ENCODE results near the gene SLC25A17.

SLC25A17 gene

DNA sequence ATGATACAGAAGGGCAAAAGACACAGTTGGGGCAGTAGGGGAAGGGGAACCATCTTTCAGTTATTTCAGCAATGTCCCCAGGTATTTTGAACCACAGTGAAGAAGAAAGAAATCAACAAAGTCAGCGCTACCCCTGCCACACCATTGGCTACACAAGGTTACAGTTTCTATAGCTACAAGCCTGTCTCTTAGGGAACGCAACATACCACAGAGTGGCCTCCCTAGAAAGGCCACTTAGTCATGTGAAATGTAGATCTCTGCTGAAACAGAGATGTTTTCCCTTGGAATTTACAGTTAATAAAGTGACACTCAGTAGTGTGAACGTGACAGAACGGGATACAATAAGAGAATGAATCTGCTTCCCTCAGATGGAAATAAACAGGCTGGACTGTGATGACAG, 85.2 kb downstream of the SLC25A17 start:
- no peak overlapping the region for H3K4me3 ChIP-seq (ENCODE audit: control insufficient read depth, low read depth, low read length)
- TF ChIP-seq, protein P1, sequence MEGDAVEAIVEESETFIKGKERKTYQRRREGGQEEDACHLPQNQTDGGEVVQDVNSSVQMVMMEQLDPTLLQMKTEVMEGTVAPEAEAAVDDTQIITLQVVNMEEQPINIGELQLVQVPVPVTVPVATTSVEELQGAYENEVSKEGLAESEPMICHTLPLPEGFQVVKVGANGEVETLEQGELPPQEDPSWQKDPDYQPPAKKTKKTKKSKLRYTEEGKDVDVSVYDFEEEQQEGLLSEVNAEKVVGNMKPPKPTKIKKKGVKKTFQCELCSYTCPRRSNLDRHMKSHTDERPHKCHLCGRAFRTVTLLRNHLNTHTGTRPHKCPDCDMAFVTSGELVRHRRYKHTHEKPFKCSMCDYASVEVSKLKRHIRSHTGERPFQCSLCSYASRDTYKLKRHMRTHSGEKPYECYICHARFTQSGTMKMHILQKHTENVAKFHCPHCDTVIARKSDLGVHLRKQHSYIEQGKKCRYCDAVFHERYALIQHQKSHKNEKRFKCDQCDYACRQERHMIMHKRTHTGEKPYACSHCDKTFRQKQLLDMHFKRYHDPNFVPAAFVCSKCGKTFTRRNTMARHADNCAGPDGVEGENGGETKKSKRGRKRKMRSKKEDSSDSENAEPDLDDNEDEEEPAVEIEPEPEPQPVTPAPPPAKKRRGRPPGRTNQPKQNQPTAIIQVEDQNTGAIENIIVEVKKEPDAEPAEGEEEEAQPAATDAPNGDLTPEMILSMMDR (conservative IDR thresholded peaks at IDR 0.05; ENCODE audit: control insufficient read depth, insufficient read depth, low read depth, low read length), result no peak
- no peak for DNase-seq (ENCODE audit: low read depth)

DNA sequence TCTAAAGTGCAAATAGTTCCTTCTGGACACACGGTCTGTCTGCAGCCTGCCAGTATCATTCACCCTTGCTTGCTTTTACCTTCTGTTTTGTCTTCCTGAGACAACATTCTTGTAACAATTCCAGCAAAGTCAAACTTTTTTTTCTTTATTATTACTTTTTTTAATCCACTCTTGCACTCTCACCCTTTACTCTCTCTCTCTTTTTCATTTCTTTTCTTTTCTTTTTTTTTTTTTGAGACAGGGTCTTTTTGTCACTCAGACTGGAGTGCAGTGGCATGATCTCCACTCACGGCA, 86.2 kb downstream of the SLC25A17 start:
- no peak overlapping the region for H3K4me3 ChIP-seq (ENCODE audit: control insufficient read depth, low read depth, low read length)
- DNase-seq (ENCODE audit: low read depth), result no peak
- TF ChIP-seq, protein P1 (conservative IDR thresholded peaks at IDR 0.05; ENCODE audit: control insufficient read depth, insufficient read depth, low read depth, low read length), result no peak

DNA sequence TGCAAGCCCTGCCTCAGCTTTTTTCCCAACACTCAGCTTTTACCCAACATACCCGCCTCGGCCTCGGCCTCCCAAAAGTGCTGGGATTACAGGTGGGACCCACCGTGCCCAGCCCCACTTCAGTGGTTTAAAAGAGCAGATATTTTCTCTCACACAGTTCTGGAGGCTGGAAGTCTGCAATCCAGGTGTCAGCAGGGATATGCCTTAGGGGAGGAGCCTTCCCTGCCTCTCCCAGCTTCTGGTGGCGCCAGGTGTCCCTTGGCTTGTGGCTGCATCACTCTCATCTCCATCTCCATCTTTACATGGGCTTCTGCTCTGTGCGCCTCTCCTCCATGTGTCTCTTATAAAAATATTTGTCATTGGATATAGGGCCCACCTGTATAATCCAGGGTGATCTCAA, 89.9 kb downstream of the SLC25A17 start:
- no peak overlapping the region for H3K4me3 ChIP-seq (ENCODE audit: control insufficient read depth, low read depth, low read length)
- TF ChIP-seq, protein P1 (conservative IDR thresholded peaks at IDR 0.05; ENCODE audit: control insufficient read depth, insufficient read depth, low read depth, low read length), result no peak
- DNase-seq (ENCODE audit: low read depth), result no peak

DNA sequence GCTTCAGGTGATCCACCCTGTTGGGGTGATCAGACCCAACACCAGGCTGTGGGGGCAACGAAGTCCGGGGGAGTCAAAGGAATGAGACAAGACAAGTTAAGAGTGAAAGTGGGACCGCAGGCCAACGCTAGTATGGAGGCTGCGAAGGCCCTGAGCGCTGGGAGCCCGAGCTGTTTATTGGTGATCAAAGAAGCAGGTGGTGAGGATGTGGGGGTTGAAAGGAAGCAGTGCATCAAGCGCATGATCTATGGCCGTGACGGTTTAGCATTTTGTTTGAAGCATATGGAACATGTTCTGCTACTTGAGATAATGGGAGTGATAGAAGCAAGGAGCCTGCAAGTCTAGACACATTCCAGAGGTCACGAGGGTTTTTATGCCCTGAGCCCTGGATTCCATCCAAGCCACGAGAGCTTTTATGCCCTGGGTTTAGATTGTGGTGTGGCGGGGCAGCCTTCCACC, 90.4 kb downstream of the SLC25A17 start:
- DNase-seq (ENCODE audit: low read depth), result no peak
- TF ChIP-seq, protein P1 (conservative IDR thresholded peaks at IDR 0.05; ENCODE audit: control insufficient read depth, insufficient read depth, low read depth, low read length), result no peak
- H3K4me3 ChIP-seq (ENCODE audit: control insufficient read depth, low read depth, low read length), result no peak overlapping the region

DNA sequence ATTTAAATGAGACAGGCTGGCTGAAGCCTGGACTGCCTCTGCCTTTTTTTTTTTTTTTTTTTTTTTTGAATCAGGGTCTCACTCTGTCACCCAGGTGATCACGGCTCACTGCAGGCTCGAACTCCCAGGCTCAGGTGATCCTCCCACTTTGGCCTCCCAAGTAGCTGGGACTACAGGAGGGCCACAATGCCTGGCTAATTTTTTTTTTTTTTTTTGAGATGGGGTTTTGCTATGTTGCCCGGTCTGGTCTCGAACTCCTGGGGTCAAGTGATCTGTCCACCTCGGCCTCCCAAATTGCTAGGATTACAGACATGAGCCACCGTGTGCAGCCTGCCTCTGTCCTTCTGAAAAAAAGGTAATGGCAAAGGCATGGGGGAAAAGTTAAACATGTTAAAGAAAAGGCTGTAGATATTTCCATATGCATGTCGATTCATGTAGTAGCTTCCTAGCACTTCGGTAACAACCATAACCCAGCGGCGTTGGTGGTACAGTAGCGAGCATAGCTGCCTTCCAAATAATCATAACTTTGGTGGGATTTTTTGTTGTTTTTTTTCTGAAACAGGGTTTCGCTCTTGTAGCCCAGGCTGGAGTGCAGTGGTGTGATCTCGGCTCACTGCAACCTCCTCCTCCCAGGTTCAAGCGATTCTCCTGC, 91.1 kb downstream of the SLC25A17 start:
- TF ChIP-seq, protein P1 (conservative IDR thresholded peaks at IDR 0.05; ENCODE audit: control insufficient read depth, insufficient read depth, low read depth, low read length), result no peak

DNA sequence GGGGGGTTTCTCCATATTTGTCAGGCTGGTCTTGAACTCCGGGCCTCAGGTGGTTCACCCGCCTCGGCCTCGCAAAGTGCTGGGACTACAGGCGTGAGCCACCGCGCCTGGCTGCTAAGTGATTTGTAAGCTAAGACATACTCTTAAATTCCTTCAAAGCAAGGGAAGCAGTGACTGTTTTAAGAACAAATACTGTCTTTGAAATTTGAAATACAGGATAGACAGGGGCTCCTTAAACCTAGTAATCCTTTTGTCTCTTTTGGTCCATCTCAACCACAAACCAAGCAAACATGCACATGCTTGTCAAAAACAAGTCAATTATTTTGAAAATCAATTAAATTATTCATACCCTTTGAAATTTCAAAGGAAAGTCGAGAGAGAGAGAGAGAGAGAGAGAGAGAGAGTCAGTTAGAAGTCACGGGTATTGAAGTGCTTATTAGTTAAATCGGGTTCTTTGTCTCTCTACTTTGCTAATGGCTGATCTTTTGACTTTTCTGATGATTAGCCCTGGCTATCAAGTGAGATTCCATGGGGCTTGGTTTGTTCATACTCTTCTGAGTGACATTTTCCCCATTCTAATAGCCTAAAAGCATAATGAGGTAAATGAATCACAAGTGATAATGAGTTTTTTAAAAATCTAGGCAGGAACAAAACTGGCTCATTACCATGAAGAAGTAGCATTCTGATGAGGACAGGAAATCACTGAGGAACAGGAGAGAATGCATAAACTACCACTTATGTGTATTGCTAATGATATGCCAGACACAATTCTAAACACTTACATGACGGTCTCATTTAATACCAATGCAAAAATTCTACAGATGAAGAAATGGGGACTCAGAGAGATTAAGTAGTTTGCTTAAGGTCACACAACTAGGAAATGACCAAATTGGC, 91.8 kb downstream of the SLC25A17 start:
- no peak for DNase-seq (ENCODE audit: low read depth)
- TF ChIP-seq, protein P1 (conservative IDR thresholded peaks at IDR 0.05; ENCODE audit: control insufficient read depth, insufficient read depth, low read depth, low read length), result no peak
- H3K4me3 ChIP-seq (ENCODE audit: control insufficient read depth, low read depth, low read length), result no peak overlapping the region

More for the DNA sequence above, 91.1 kb downstream of the SLC25A17 start:
- H3K4me3 ChIP-seq (ENCODE audit: control insufficient read depth, low read depth, low read length), result no peak overlapping the region
- no peak for DNase-seq (ENCODE audit: low read depth)

All from fibroblast of mammary gland (primary cell).